Right renal pelvis (tissue), 4 donors: ENCODE measurements around the gene MAN1A1. TPM values are rescaled to one million over a fixed set of nuclear protein-coding genes. Genes with fewer than 3 reads are reported as not detected.
A peak's percentile ranks its signal among the peaks of the same experiment; 100 is the strongest.

Experiments
- DNase-seq, 4 donors: peaks; one replicate each; pipeline ENCODE4 v3.0.0-alpha.2; 2013; ENCODE audit warnings: low read depth in 4 of 4, low spot score in 3 of 4, missing footprints in 1 of 4
- polyA plus RNA-seq, 4 donors: library from polyadenylated mRNA; unstranded; fragments of 120-200 nt; gene quantifications; one replicate each; pipeline ENCODE4 v1.2.1, GENCODE V29; 2013; ENCODE audit not compliant: insufficient read length in 4 of 4

The MAN1A1 gene
- polyA plus RNA-seq, 4 donors = 102 to 123 (median 115) TPM

- DNase-seq = peak; percentile 47 to 56 (median 54)
Measured at GRCh38 chr6:119129148-119129967, 220.2 kb downstream of the MAN1A1 start.

- no peak for DNase-seq
Measured at GRCh38 chr6:119128252-119128912, 221.2 kb downstream of the MAN1A1 start.

GRCh38 chr6:119127627-119128026, 221.9 kb downstream of the MAN1A1 start:
- DNase-seq = no peak
